Dendritic cell treated with granulocyte-macrophage colony-stimulating factor and Interleukin-4, amounts not matched to agents 40 ng/mL and 50 ng/mL, for 4 days (primary cell): ENCODE measurements around the gene LBR.

Experiments
- H3K27ac Mint-ChIP-seq: one replicate; pipeline ENCODE4 v1.8.0; 2022; ENCODE audit warnings: mild to moderate bottlenecking, mixed read lengths
- H3K27me3 Mint-ChIP-seq: one replicate; pipeline ENCODE4 v1.8.0; 2022; ENCODE audit warnings: mild to moderate bottlenecking, mixed read lengths
- H3K36me3 Mint-ChIP-seq: one replicate; pipeline ENCODE4 v1.8.0; 2022; ENCODE audit warnings: low read depth, mixed read lengths
- H3K4me1 Mint-ChIP-seq: one replicate; pipeline ENCODE4 v1.8.0; 2022; ENCODE audit warnings: low read depth, mixed read lengths
- H3K4me3 Mint-ChIP-seq: one replicate; pipeline ENCODE4 v1.8.0; 2022; ENCODE audit warnings: mild to moderate bottlenecking, moderate library complexity, mixed read lengths
- H3K9me3 Mint-ChIP-seq: one replicate; pipeline ENCODE4 v1.8.0; 2022; ENCODE audit warnings: mixed read lengths
- intact Hi-C: fragments of 100-400 bp; cut with micrococcal nuclease; formaldehyde crosslinking; loops from one replicate; pipeline ENCODE4 v1.15.0; 2022

Gene LBR

DNA sequence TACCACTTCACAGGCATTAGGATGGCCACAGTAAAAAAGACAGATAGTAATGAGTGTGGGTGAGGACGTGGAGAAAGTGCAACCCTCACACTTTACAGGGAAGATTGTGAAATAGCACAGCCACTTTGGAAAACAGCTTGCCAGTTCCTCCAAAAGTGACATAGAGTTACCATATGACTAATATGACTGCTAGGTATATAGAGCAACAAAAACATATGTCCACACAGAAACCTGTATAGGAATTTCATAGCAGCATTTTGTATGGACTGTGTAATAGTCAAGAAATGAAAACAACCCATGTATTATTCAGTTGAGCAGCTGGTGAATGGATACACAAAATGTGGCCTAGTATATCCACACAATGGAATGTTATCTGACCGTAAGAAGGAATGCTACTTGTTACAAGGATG, 30.4 kb upstream of the LBR start:
- no peak overlapping the region for H3K4me3 Mint-ChIP-seq
- no peaks in the 10 kb centered on the region for H3K27me3 Mint-ChIP-seq
- H3K36me3 Mint-ChIP-seq, result no peaks in the 10 kb centered on the region
- H3K27ac Mint-ChIP-seq, result peak overlapping the region; percentile 81
- intact Hi-C loops, result loop anchor here (1.0 kb wide), 1 partner anchor 9 kb away; no protein-coding TSS in a partner anchor
- peaks cover 65% of the 10 kb centered on the region for H3K4me1 Mint-ChIP-seq
- H3K9me3 Mint-ChIP-seq, result no peaks in the 10 kb centered on the region

DNA sequence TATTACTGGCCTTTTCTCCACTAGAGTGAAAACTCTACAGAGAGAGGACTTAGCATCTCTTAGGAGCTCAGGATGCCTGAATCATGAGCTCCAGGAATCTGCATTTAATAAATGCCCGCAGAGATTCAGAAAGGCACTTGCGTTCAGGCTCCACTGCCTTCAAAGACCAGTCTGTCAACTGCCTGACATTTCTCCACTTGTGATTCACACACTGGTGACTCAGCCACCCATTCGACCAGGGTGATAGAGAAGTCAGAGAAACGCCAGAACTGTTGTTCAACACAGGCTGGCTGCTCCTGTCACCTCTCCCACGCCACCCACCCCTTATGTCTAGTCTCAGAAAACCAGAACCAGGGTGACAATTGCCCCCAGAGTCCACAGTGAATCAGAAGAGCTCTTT, 26.9 kb upstream of the LBR start:
- H3K27ac Mint-ChIP-seq, result peak overlapping the region; percentile 80
- H3K4me1 Mint-ChIP-seq, result peaks cover 57% of the 10 kb centered on the region
- no peaks in the 10 kb centered on the region for H3K9me3 Mint-ChIP-seq
- no peaks in the 10 kb centered on the region for H3K36me3 Mint-ChIP-seq
- peak overlapping the region; percentile 37 for H3K4me3 Mint-ChIP-seq
- H3K27me3 Mint-ChIP-seq, result no peaks in the 10 kb centered on the region
- intact Hi-C loops, result no loop called here

DNA sequence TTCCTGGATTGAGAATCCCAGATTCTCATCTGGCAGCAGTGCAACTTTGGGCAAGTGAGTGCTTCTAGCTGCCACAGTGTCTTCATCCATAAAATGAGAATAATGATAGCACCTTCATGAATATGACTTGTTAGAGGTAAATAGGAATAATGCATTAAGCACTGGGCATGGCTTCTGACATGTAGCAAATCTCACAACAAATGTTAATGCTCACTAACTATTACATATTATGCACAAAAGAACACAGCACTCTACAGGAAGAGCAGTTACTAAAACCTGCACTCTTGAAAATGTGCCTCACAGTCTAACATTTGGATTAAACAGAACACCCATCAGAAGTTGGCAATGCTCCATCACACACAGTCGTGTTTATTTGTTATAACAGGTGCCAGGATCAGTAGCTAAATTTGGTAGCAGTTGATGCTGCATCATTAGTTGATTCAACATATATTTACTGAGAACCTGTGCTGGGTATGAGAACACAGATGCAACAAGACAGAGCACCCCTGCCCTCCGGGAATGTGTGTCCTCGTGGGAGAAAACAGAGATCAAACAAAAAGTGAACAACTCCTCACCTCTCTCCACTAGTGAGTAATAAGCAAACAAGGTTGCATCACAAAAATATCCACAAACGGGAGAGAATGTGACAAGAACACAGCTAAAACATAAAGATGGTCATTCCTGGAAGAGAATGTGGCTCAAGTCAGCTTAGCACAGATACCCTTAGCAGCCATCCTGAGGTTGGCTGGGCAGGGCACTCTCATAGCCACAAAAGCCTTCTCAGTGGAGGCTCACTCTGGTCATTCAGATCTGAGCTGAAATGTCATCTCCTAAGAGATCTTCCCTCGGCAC, 26.2 kb upstream of the LBR start:
- Mint-ChIP-seq H3K4me3 (no peak overlapping the region), H3K9me3 (no peaks in the 10 kb centered on the region), H3K4me1 (peaks cover 57% of the 10 kb centered on the region), H3K36me3 (no peaks in the 10 kb centered on the region), H3K27me3 (no peaks in the 10 kb centered on the region), H3K27ac (no peak overlapping the region)
- intact Hi-C loops, result no loop called here

DNA sequence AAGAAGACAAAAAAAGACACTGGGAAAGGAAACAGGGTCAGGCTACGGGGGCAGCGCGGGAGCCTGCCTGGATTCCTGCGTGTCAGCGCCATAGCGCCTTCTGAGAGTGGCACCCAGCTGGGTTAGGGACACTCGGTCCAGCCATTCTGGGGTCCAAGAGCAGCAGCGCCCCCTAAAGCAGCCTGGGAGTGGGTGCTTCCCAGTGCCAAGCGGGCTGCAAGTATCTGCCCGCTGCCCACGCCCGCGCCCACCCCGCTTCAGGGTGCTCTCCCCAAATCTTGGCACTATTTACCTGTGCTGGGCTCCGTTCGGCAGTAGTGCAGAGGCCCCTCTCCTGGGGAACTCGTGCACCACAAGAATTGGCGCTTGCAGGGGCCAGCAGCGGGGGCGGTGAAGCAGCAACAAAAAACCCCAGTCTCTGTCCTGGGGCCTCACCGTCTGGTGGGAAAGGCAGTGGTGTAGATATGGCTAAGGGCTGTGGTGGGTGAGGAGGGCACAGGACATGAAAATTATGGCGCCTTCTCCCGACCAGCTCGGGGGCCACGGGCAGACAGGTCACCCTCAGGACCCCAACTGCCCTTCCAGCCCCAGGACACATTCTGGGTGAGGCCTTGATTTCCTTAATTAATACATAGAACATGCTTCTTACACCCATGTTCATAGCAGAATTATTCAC, 24.1 kb upstream of the LBR start:
- H3K4me3 Mint-ChIP-seq, result no peak overlapping the region
- no peaks in the 10 kb centered on the region for H3K9me3 Mint-ChIP-seq
- H3K36me3 Mint-ChIP-seq, result no peaks in the 10 kb centered on the region
- intact Hi-C loops, result no loop called here
- no peaks in the 10 kb centered on the region for H3K27me3 Mint-ChIP-seq
- H3K4me1 Mint-ChIP-seq, result peaks cover 56% of the 10 kb centered on the region
- H3K27ac Mint-ChIP-seq, result no peak overlapping the region

DNA sequence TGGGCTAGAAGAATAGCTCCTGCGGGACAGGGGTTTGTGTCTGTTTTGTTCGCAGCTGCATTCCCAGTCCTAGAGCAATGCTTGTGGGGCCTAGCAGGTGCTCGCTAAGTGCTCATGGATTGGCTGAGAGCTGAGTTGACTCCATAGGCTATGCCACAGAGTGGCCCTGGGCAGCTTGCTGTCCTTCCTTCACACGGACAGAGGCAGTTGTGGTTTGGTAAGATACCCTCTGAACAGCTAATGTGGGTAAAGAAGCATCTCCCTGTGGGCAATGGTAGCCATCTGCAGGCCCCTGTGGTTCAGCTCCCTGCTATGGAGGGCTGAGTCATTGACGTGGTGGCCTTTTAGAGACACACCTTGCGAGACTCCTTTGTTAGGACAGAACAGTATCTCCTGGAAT, 23.5 kb upstream of the LBR start:
- no peaks in the 10 kb centered on the region for H3K36me3 Mint-ChIP-seq
- intact Hi-C loops, result no loop called here
- H3K27ac Mint-ChIP-seq, result peak overlapping the region; percentile 63
- no peaks in the 10 kb centered on the region for H3K9me3 Mint-ChIP-seq
- H3K4me3 Mint-ChIP-seq, result no peak overlapping the region
- H3K4me1 Mint-ChIP-seq, result peaks cover 62% of the 10 kb centered on the region
- no peaks in the 10 kb centered on the region for H3K27me3 Mint-ChIP-seq

DNA sequence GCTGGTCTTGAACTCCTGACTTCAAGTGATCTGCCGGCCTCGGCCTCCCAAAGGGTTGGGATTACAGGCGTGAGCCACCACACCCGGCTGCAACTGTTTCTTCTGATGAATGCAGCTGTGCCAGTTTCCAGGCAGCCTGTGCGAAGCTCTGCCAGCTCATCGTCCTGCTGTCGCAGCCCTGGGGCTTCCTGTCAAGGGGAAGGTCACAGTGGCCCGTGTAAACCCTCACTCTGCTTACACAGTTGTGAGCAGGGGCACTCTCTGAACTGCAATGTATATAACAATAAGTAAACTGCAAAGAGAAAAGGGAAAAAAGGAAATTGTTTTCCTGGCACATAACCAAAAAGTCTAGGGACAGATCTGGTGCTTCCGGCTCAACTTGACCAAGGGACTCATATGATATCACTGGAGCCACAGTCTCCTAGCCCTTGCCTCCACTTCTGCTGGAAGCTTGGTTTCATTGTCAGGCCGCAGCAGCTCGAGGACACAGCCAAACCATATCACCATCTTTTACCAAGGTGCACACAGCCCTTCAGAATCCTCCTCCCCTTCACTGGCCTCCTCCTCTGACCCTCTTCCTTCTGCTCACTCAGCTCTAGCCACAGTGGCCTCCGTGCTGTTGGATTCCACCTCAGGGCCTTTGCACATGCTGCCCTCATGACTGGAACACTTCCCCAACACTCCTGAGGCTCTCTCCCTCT, 22.8 kb upstream of the LBR start:
- Mint-ChIP-seq H3K4me1 (peaks cover 69% of the 10 kb centered on the region), H3K27ac (peak overlapping the region; percentile 63), H3K4me3 (no peak overlapping the region)

DNA sequence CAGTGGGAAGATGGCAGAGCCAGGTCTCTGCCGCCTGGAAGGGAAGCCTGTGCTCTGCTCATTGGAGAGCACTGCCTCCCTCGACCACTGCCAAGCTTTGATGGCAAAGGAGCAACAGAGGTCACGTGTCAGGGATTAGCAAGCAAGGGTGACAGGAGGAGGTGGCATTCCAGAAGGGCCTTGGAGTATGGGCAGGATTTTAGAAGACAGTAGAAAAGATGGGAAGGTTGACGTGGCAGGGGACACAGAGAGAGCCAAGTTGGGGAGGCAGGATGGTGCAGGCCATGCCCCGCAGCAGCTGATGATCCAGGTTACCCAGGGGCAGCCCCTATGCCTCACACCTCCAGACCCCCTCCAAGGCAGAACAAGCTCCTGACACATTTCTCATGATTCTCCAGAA, 21.9 kb upstream of the LBR start:
- Mint-ChIP-seq H3K4me3 (no peak overlapping the region), H3K27me3 (no peaks in the 10 kb centered on the region), H3K9me3 (no peaks in the 10 kb centered on the region), H3K36me3 (no peaks in the 10 kb centered on the region), H3K27ac (peak overlapping the region; percentile 63), H3K4me1 (peaks cover 73% of the 10 kb centered on the region)
- intact Hi-C loops, result no loop called here

More for the DNA sequence above, 22.8 kb upstream of the LBR start:
- intact Hi-C loops, result no loop called here
- no peaks in the 10 kb centered on the region for H3K9me3 Mint-ChIP-seq
- no peaks in the 10 kb centered on the region for H3K27me3 Mint-ChIP-seq
- H3K36me3 Mint-ChIP-seq, result no peaks in the 10 kb centered on the region

GRCh38 chr1:225449261-225449660, 21.4 kb upstream of the LBR start:
- Mint-ChIP-seq H3K9me3 (no peaks in the 10 kb centered on the region), H3K4me1 (peaks cover 73% of the 10 kb centered on the region), H3K4me3 (no peak overlapping the region), H3K27ac (peak overlapping the region; percentile 63), H3K27me3 (no peaks in the 10 kb centered on the region), H3K36me3 (no peaks in the 10 kb centered on the region)
- intact Hi-C loops, result no loop called here

DNA sequence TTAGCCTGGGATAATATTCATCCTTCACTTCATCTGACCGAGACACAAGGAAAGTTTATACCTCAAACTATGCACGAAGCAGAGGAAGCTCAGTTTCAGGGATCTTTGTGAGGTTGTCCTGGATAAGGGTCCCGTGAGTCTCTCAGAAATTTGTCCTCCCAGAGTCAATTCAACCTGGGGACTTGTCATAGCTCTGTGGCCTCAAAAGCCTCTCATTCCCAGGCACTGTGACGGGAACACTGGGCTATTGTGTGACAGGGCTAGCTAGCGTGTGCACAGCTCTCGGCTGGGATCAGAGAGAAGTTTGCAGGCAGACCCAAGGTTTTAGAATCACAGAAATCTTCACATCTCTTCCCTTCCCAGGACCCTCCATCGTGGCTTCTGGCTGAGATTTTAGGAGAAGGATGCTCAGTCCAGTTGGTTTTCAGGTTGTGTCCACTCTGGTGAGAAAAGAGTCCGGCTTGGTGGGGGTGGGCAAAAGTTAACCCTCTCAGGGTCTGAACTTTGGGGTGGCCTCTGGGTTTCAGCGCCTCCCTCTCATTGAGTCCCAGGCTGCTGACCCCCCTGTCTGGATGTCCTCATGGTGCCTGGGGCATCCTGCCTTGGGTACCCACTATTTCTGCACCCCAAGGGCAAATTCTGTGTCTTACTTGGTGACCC, 20.4 kb upstream of the LBR start:
- Mint-ChIP-seq H3K4me1 (peaks cover 72% of the 10 kb centered on the region), H3K9me3 (no peaks in the 10 kb centered on the region), H3K27me3 (no peaks in the 10 kb centered on the region), H3K36me3 (no peaks in the 10 kb centered on the region), H3K4me3 (no peak overlapping the region), H3K27ac (no peak overlapping the region)
- intact Hi-C loops, result no loop called here

DNA sequence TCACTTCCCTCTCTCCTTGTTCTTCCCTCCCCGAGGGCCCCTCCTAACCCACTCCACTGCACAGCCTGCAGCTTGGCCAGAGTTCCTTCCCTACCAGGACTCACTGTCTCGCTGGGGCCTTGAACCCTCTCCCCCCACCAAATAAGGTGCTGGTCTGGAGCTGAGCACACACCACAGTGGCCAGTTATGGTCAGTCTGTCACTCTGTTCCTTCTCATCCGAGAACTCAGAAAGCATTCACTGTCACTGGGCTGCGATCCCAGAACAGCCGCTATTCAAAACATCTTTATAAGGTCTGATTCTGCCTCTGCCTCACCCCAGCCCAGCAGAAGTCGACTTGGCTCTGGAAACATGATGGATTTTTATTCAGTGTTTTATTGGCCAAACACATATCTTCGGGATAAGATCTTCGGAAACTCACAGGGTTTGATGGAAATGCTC, 19.8 kb upstream of the LBR start:
- Mint-ChIP-seq H3K27ac (peak overlapping the region; percentile 34), H3K36me3 (no peaks in the 10 kb centered on the region), H3K9me3 (no peaks in the 10 kb centered on the region), H3K4me1 (peaks cover 78% of the 10 kb centered on the region), H3K27me3 (no peaks in the 10 kb centered on the region), H3K4me3 (no peak overlapping the region)
- intact Hi-C loops, result no loop called here

DNA sequence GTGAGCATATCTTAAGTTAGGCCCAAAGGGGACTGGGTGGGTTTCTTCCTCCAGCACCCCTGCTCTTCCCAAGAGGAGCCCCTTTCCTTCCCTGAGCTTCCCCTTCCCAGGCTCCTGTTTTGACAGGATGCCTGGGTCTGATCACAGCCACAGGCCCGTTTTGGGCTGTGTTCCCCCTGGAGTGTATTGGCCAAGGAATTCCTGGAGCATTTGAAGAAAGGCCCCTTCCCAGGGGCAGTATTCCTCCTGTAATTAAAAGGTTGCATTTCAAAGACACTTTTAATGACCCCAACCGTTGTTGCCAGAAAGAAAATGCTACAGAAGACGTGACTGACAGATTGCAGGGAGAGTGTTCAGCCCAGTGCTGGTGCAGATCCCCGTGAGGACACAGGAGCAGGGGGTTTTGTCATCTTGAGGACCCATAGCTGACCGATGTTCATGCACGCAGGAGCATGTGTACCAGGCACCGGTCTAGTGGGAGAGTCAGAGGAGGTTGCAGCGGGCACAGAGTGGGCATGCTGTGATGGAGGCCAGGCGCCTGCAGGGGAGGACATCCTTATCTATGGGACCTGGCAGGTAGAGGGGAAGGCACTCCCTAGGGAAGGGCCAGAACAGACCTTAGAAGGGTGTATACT, 19.3 kb upstream of the LBR start:
- intact Hi-C loops, result no loop called here
- Mint-ChIP-seq H3K36me3 (no peaks in the 10 kb centered on the region), H3K4me3 (no peak overlapping the region), H3K4me1 (peaks cover 83% of the 10 kb centered on the region), H3K9me3 (no peaks in the 10 kb centered on the region), H3K27me3 (no peaks in the 10 kb centered on the region), H3K27ac (peak overlapping the region; percentile 34)

GRCh38 chr1:225446595-225446960, 18.7 kb upstream of the LBR start:
- Mint-ChIP-seq H3K36me3 (no peaks in the 10 kb centered on the region), H3K4me1 (peaks cover 88% of the 10 kb centered on the region), H3K4me3 (no peak overlapping the region), H3K27me3 (no peaks in the 10 kb centered on the region), H3K9me3 (no peaks in the 10 kb centered on the region), H3K27ac (peak overlapping the region; percentile 34)
- intact Hi-C loops, result no loop called here
